ENCODE results near the gene RPAP3. TPM values are rescaled to one million over a fixed set of nuclear protein-coding genes. Genes with fewer than 3 reads are reported as not detected.
"Not testable (repeated sequence)": the region's sequence is repeated elsewhere in the genome, so short reads cannot be mapped to it uniquely, and the experiment has no call there.

Gene RPAP3
- total RNA-seq, 1 experiment from 2014 or later = 44.4 TPM

DNA sequence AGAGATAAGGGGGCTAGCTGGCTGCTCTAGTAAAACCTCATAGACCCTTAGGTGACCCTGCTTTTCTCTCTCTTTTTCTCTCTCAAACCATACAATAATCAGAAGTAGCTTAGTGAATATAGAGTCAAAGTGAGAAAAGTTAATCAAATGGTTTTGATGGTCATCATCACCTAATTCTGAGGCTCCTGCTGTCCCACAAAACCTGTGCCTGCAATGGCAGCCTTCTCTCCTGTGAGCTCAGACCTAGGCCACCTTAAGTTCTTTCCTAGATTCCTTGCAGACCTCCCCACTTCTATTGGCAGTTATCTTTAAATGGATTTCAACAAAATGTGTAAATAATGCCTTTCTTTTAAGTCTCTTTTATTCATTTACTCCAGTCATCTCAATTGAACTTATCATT, 1.5 kb upstream of the RPAP3 start:
- in situ Hi-C loops (cut with HindIII; ENCODE audit: low sequenced_read_pairs) = no loop called here

DNA sequence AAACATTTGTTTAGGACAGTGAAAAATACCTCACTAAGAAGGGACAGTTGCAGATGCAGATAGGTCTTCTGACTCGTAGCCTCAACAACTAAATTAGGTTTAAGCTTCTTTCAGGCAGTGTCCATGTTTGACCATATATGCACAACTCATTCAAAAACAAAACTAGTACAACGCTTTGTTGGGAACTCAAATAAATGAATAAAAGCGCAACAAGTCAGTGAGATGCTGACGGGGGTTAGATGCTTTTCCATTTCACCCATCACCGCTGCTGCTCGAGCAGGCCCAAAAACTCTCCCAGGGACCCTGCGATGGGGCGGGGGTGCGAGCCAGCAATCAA, 633 bp downstream of the RPAP3 start:
- peak; percentile 33 for DNase-seq (ENCODE audit: low spot score)
- in situ Hi-C loops (cut with HindIII; ENCODE audit: low sequenced_read_pairs) = no loop called here

More for the DNA sequence above, 1.5 kb upstream of the RPAP3 start:
- no peak for DNase-seq (ENCODE audit: low spot score)

GRCh38 chr12:47704719-47705118, 1.1 kb downstream of the RPAP3 start:
- in situ Hi-C loops (cut with HindIII; ENCODE audit: low sequenced_read_pairs) = no loop called here
- DNase-seq (ENCODE audit: low spot score) = no peak

DNA sequence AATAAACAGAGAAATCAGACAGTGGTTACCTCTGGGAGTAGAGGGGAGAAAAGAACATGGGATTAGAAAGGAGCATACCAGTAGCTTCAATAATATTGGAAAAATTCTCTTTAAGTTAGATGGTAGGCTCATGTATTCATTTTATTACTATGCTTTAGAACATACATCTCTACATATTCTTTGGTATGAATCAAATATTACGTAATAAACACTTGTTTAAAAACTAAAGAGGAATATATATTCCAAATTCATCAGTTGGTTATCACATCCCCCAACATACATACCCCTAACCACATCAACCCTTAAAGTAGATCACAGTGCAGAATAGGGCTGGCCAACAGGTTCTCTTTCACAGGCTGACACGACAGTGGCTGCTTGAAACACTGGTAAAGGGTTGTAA, 5.6 kb downstream of the RPAP3 start:
- in situ Hi-C loops (cut with HindIII; ENCODE audit: low sequenced_read_pairs) = no loop called here

GRCh38 chr12:47698631-47699030, 7.2 kb downstream of the RPAP3 start:
- in situ Hi-C loops (cut with HindIII; ENCODE audit: low sequenced_read_pairs) = no loop called here

More for the DNA sequence above, 5.6 kb downstream of the RPAP3 start:
- no peak for DNase-seq (ENCODE audit: low spot score)

DNA sequence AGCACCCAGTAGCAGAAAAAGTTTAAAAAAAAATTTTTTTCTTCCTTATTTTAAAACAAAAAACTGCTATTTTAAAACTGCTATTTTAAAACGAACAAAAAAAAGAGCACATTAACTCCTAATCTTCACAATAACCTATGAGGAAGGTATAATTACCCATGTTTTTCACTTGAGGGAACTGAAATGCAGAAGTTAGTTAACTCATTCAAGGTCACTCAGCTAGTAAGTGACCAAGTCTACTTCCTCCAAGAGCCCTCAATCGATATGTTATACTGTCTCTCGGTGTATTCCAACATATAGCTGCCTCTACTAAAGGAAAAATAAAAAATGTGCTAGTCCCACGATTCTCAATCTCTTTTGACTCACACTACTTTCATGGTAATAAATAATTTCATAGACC, 7.8 kb downstream of the RPAP3 start:
- in situ Hi-C loops (cut with HindIII; ENCODE audit: low sequenced_read_pairs) = no loop called here
- no peak for DNase-seq (ENCODE audit: low spot score)

More at GRCh38 chr12:47698631-47699030, 7.2 kb downstream of the RPAP3 start:
- no peak for DNase-seq (ENCODE audit: low spot score)

GRCh38 chr12:47689215-47689614, 16.6 kb downstream of the RPAP3 start:
- DNase-seq (ENCODE audit: low spot score) = no peak
- in situ Hi-C loops (cut with HindIII; ENCODE audit: low sequenced_read_pairs) = no loop called here

- in situ Hi-C loops (cut with HindIII; ENCODE audit: low sequenced_read_pairs) = no loop called here
- DNase-seq (ENCODE audit: low spot score) = no peak
Measured at GRCh38 chr12:47687636-47688035, 18.2 kb downstream of the RPAP3 start.

DNA sequence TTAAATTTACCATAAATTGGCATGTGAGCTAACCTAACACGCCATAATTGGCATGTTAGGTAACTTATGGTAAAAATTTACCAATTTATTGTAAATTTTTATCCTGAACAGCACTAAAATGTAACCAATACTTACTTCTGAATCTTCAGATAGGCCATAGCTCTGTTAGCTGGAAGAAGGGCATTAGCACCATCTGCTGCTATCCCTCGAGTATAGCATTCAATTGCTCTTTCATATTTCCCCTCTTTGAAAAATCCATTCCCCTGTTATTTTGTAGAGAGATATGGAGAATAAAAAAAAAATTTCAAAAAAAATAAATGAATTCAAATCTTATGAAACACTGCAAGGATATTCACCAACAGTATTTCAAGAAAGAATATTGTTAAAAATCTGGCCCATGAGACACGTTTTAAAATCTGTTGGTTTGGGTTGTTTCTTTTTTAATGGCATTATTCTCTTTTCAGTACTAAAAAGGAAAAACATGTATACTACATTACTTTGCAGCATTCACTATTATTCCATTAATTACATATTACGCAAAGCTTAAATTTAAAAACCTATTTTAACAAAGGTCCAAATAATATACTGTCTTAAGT, 19.1 kb downstream of the RPAP3 start:
- in situ Hi-C loops (cut with HindIII; ENCODE audit: low sequenced_read_pairs) = no loop called here

DNA sequence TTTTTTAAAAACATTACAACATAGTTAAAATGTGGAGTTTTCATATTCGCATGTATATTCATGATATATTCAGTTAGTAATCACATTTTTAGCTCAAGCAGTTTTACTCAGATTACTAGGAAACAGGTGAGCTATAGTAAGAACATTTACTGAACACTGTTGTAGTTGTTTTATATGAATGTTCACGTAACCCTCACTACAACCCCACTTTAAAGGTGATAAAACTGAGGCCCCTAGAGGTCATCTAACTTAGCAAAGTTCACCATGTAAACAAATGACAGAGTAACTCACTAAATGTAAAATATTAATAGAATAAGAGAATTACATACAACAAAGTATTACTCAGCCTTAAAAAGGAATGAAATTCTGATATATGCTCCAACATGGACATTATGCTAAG, 26.0 kb downstream of the RPAP3 start:
- no peak for DNase-seq (ENCODE audit: low spot score)
- in situ Hi-C loops (cut with HindIII; ENCODE audit: low sequenced_read_pairs) = no loop called here

More for the DNA sequence above, 19.1 kb downstream of the RPAP3 start:
- DNase-seq (ENCODE audit: low spot score) = peak; percentile 43

- in situ Hi-C loops (cut with HindIII; ENCODE audit: low sequenced_read_pairs) = no loop called here
- DNase-seq (ENCODE audit: low spot score) = no peak
Measured at GRCh38 chr12:47672068-47672467, 33.8 kb downstream of the RPAP3 start.

GRCh38 chr12:47667935-47668334, 37.9 kb downstream of the RPAP3 start:
- in situ Hi-C loops (cut with HindIII; ENCODE audit: low sequenced_read_pairs) = not testable (repeated sequence)

GRCh38 chr12:47652521-47653234, 53.2 kb downstream of the RPAP3 start:
- DNase-seq (ENCODE audit: low spot score) = no peak
- in situ Hi-C loops (cut with HindIII; ENCODE audit: low sequenced_read_pairs) = no loop called here

More at GRCh38 chr12:47667935-47668334, 37.9 kb downstream of the RPAP3 start:
- DNase-seq (ENCODE audit: low spot score) = not testable (repeated sequence)

DNA sequence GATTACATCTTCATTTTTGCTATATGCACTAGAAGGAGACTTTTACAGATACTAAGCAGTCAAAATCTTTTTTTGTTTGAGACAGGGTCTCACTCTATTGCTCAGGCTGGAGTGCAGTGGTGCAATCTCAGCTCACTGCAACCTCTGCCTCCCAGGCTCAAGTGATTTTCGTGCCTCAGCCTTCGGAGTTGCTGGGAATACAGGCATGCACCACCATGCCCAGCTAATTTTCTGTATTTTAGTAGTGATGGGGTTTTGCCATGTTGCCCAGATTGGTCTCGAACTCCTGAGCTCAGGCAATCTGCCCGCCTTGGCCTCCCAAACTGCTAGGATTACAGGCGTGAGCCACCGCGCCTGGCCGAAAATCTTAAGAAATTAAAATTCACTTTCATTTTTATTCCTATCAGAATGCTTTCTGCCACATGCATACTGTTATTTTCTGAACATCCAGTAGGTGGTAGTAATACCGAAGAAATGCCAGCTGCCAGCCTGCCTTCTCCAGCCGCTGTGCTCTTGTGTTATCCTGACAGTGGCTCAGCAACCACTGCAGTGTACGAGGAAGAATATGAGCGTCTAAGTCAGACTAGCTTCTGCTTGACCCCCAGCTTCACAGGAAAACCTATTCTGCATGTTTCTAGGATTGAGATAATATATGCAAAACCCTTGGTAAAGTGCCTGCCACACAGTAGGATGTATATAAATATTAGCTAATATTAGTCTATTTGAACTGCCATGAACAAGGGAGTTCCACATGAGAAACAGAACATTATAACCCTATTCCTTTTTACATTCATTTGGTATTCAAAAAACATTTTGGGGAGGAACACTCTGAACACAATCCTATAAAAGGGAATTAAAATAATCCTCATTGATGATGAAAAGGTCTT, 54.2 kb downstream of the RPAP3 start:
- peak; percentile 77 for DNase-seq (ENCODE audit: low spot score)
- in situ Hi-C loops (cut with HindIII; ENCODE audit: low sequenced_read_pairs) = no loop called here

DNA sequence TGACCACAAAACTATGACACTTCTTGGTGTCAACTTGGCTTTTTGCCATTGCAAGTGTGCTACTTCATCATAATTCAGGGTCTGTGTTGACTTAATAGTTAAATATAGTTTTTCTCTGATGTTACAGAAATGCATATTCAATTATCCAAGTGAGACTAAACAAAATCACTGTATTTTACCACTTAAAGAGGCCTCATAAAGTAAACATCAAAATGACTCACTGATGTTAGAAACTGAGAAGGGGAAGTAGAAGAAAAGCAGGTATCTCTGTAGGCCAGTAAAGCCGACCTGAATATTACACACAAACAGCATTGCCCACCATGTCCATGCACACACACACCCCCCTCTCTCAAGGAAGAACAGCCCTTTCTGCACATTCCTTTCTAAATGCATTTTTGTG, 55.4 kb downstream of the RPAP3 start:
- DNase-seq (ENCODE audit: low spot score) = no peak
- in situ Hi-C loops (cut with HindIII; ENCODE audit: low sequenced_read_pairs) = no loop called here

DNA sequence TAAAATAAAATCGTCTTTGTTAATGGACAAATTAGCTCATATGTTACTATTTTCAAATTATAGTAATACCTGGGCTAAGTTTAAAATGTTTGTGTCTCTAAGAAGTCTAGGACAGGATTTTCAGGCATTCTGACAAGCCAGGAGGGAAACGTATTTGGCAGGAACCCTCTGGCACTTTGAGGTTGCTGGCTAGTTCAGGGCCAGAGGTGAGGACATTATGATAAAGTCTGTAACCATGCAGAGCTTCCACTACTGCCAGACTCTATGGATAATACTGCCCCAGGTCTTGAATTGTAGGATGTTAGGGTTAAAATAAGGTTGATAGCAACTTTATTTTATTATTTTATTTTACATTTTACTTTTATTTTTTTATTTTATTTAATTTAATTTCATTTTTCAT, 56.4 kb downstream of the RPAP3 start:
- DNase-seq (ENCODE audit: low spot score) = no peak
- in situ Hi-C loops (cut with HindIII; ENCODE audit: low sequenced_read_pairs) = no loop called here

- in situ Hi-C loops (cut with HindIII; ENCODE audit: low sequenced_read_pairs) = no loop called here
- DNase-seq (ENCODE audit: low spot score) = no peak
Measured at GRCh38 chr12:47648056-47648579, 57.7 kb downstream of the RPAP3 start.

DNA sequence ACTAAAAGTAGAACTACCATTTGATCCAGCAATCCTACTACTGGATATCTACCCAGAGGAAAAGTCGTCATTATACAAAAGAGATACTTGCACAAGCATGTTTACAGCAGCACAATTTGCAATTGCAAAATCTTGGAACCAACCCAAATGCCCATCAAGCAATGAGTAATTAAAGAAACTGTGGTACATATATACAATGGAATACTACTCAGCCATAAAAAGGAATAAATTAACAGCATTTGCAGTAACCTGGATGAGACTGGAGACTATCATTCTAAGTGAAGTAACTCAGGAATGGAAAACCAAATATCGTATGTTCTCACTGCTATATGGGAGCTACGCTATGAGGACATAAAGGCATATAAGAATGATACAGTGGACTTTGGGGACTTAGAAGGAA, 63.5 kb downstream of the RPAP3 start:
- DNase-seq (ENCODE audit: low spot score); in situ Hi-C loops (cut with HindIII; ENCODE audit: low sequenced_read_pairs): not testable (repeated sequence)

DNA sequence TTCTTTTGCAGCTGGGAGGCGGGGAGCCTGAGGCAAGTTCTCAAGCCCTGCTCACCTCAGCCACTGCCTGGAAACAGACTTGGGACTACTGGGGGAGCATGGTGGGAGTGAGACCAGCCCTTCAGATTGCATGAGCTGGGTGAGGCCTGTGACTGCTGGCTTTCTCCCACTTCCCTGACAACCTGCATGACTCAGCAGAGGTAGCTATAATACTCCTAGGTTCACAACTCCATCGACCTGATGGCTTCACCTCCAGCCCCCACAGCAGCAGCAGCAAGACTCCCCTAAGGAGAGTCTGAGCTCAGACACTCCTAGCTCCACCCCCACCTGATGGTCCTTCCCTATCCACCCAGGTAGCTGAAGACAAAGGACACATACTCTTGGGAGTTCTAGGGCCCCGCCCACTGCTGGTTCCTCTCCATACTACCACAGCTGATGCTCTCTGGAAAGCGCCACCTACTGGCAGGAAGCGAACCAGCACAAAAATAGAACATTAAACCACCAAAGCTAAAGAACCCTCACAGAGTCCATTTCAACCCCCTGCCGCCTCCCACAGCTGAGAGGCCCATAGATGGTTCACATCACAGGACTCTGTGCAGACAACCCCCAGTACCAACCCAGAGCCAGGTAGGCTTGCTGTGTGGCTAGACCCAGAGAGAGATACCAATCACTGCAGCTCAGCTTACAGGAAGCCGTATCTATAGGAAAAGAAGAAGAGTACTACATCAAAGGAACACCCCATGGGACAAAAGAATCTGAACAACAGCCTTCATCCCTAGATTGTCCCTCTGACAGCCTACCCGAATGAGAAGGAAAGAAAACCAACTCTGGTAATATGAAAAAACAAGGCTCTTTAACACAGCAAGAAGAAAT, 68.7 kb downstream of the RPAP3 start:
- in situ Hi-C loops (cut with HindIII; ENCODE audit: low sequenced_read_pairs) = no loop called here
- DNase-seq (ENCODE audit: low spot score) = no peak

Measured in G401 (cell line).